ENCODE results near the gene PDZK1IP1. TPM values are rescaled to one million over a fixed set of nuclear protein-coding genes. Genes with fewer than 3 reads are reported as not detected.

PDZK1IP1 gene
- total and polyA plus RNA-seq, 2 of the 13 experiments (the other 11 are each of a cell fraction or from before 2014, with no cell fraction given), result 0.24 to 1.6 TPM

DNA sequence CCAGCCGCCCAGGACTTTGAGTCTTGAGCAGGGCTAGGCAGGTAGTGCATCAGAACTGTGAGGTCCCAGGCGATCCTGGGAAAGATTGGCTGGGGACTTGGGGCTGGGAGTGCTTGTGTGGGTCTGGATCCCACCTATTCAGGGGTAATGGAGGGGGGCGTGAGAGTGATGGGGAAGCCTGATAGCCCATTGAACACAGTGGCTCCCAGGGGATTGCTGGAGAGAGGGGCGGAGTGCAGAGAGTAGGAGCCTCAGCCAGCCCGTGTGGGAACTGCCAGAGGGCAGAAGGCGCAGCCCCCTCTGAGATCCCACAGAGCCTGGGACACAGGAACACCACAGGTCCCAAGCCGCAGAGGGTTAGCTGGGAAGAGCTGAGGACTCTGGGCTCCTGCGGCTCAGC lies 19.3 kb upstream of the PDZK1IP1 start (continued):
- TF ChIP-seq PRDM10 (CRISPR knock-in tag; IDR thresholded peaks at IDR 0.05; ENCODE audit: low read depth), result no peak
- TF ChIP-seq, protein P1, sequence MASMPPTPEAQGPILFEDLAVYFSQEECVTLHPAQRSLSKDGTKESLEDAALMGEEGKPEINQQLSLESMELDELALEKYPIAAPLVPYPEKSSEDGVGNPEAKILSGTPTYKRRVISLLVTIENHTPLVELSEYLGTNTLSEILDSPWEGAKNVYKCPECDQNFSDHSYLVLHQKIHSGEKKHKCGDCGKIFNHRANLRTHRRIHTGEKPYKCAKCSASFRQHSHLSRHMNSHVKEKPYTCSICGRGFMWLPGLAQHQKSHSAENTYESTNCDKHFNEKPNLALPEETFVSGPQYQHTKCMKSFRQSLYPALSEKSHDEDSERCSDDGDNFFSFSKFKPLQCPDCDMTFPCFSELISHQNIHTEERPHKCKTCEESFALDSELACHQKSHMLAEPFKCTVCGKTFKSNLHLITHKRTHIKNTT (CRISPR knock-in tag; IDR thresholded peaks at IDR 0.05), result no peak
- no peak for TF ChIP-seq ZNF83 (CRISPR knock-in tag; IDR thresholded peaks at IDR 0.05; ENCODE audit: borderline replicate concordance)
- no peak for TF ChIP-seq BCL6 (CRISPR knock-in tag; IDR thresholded peaks at IDR 0.05)

DNA sequence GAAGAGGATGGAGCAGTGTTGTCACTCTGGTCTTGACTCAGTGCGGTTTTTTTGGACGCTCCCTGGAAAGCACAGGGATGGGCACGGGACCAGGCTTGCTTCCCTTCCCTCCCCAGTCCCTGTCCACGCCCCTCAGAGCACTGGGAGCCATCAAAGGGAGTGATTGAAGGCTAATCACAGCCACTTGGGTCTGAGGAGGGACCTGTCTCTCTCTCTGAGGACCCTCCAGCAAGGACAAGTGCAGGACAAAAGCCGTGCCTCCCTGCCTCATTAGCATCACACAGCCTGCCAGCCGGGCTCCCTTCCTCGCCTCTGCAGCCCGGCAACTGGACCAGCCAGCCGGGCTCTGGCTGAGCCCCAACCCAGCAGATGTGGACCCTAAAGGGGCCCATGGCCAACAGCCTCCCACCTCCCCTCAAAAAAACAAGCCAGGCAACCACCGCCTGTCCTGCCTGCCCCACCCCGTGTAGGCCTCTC lies 18.6 kb upstream of the PDZK1IP1 start:
- TF ChIP-seq NR2F1 (CRISPR knock-in tag; IDR thresholded peaks at IDR 0.05), result no peak
- no peak for TF ChIP-seq MNT (IDR thresholded peaks at IDR 0.05)
- no peak for TF ChIP-seq PITX1 (CRISPR knock-in tag; IDR thresholded peaks at IDR 0.05)
- no peak for TF ChIP-seq ATAD3A (CRISPR knock-in tag; IDR thresholded peaks at IDR 0.05)
- TF ChIP-seq ZNF720 (CRISPR knock-in tag; IDR thresholded peaks at IDR 0.05), result no peak
- Histone ChIP-seq H3K79me2 (ENCODE audit: insufficient read depth, low read length) (no peaks in the 10 kb centered on the region), H3K27me3 (ENCODE audit: control insufficient read depth in 1 of 2, insufficient read depth in 2 of 2, low read length in 2 of 2) (peaks cover 6 to 27% of the 10 kb centered on the region in 2 experiments; a peak in 3 of 5 replicates), H3K9ac (ENCODE audit: insufficient read depth, low read depth, low read length) (no peak overlapping the region), H3K4me1 (ENCODE audit: insufficient read depth, low read length) (peaks cover 21% of the 10 kb centered on the region), H3K4me3 (replicated peaks in 1 of 3; ENCODE audit: insufficient read depth in 1 of 3, low read depth in 2 of 3, low read length in 3 of 3) (no peak overlapping the region), H3K4me2 (ENCODE audit: low read depth, low read length) (no peak overlapping the region), H2AFZ (ENCODE audit: low read length) (no peak overlapping the region), H3K9me3 (ENCODE audit: low read length) (no peaks in the 10 kb centered on the region), H3K36me3 (replicated peaks in 1 of 2; ENCODE audit: control insufficient read depth in 1 of 2, insufficient read depth in 2 of 2, low read length in 2 of 2) (no peaks in the 10 kb centered on the region), H3K27ac (ENCODE audit: extremely low read length, insufficient read depth, low read length) (no peak overlapping the region), H4K20me1 (ENCODE audit: insufficient read depth, low read length) (no peaks in the 10 kb centered on the region)
- WGBS (ENCODE audit: low lambda C conversion rate), result 47% methylated on average over 3 of the region's 11 CpGs
- DNase-seq (ENCODE audit: low spot score) (no peak), ATAC-seq (no peak), FAIRE-seq (no peak)
- in situ Hi-C loops (cut with HindIII; ENCODE audit: extremely low pct_ligation_motif_present, low pct_unique_long_range_greater_than_20kb), result no loop called here
- intact Hi-C loops (cut with micrococcal nuclease; ENCODE audit: unreplicated experiment), result no loop called here
- POLR2A ChIA-PET, result no interaction called here
- no TSS peak for BruUV-seq (replicated peaks)
- CTCF ChIA-PET (ENCODE audit: low intra/inter-chr PET ratio, low total read pairs), result no interaction called here

Measured in HepG2 (cell line).